HS-27A (cell line): ENCODE measurements around the gene STK26.
"Not testable (repeated sequence)": the region's sequence is repeated elsewhere in the genome, so short reads cannot be mapped to it uniquely, and the experiment has no call there.

ENCODE experiments used
- DNase-seq: peaks from one replicate; pipeline ENCODE4 v3.0.0-alpha.2; 2012; ENCODE audit warnings: low read depth, missing footprints

STK26 gene

GRCh38 chrX:132037479-132037993 lies 14.4 kb downstream of the STK26 start:
- no peak for DNase-seq

- DNase-seq, result no peak
Measured at GRCh38 chrX:132040066-132040465, 17.0 kb downstream of the STK26 start.

- no peak for DNase-seq
Measured at GRCh38 chrX:132041015-132041414, 17.9 kb downstream of the STK26 start.

DNA sequence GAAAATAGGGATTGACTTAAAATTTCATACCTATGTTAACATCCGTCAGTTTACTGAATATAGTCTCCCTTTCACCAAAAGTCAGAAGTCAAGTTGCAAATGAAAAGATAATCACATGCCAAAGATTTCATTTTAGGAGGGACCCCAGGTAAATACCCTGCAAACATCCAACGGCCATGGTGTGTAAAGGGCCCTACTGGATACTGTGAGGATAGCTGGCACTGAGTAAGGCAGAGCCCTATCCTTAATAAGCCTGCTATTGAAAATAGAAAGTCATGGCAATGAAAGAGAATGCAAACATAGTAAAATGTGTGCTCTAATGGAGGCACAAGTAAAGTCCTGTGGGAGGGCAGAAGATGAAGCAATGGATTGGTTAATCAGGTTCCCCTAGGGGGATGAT lies 20.9 kb downstream of the STK26 start:
- DNase-seq, result no peak

DNA sequence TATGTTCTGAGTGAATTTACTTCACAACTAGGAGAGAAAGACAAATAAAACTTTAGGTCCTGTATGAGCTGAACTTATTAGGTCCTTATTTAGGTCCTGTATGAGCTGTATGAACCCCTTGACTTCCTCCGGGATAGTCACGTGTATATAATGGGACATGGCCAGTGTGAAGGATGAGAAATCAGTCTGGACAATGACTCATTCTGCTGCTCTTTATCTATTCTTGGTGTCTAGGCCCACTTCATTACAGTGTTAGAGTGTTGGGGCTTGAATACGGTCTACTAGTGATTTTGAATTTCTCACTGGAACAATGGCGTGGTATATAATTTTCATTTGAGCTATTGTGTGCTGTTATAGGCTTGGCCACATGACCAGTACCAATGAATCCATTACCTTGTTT lies 21.9 kb downstream of the STK26 start:
- no peak for DNase-seq

- DNase-seq, result no peak
Measured at GRCh38 chrX:132045456-132045855, 22.4 kb downstream of the STK26 start.

- no peak for DNase-seq
Measured at GRCh38 chrX:132046533-132046932, 23.4 kb downstream of the STK26 start.

- DNase-seq, result not testable (repeated sequence)
Measured at GRCh38 chrX:132051778-132052177, 28.7 kb downstream of the STK26 start.

DNA sequence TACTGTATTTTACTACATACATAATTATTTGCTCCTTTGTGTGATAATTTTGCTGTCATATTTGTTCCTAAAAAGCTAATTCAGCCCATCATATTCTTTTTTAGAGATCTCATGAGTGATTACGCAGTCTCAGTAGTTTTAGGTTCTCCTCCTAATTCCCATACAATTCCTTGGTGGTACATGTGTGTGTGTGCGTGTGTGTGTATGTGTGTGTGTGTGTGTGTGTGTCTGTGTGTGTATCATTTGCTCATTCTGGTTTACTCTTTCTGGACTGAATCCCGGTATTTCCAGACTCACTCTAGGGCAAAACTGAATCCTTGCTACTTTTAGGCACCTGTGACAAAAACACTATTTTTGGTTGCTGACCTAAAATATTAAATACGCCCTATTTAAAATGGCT lies 34.9 kb downstream of the STK26 start:
- DNase-seq, result no peak

GRCh38 chrX:132058975-132059374 lies 35.9 kb downstream of the STK26 start:
- no peak for DNase-seq

GRCh38 chrX:132059973-132060540 lies 37.0 kb downstream of the STK26 start:
- no peak for DNase-seq

DNA sequence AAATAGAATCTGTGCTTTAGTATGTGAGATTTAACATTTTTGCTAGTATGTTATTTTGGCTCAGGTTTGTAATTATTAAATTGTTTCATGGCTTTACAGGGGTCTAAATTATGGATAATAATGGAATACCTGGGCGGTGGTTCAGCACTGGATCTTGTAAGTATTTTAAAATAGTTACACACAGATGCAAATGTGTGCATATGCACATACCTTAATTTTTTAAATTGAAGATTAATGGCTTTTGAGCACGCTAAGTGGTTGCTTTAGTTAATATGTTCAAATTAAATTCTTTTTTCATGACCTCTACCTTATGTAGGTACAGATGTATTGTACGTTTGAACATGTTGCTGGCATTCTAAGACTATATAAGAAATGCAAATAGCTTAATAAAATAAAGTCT lies 40.2 kb downstream of the STK26 start:
- DNase-seq, result no peak

DNA sequence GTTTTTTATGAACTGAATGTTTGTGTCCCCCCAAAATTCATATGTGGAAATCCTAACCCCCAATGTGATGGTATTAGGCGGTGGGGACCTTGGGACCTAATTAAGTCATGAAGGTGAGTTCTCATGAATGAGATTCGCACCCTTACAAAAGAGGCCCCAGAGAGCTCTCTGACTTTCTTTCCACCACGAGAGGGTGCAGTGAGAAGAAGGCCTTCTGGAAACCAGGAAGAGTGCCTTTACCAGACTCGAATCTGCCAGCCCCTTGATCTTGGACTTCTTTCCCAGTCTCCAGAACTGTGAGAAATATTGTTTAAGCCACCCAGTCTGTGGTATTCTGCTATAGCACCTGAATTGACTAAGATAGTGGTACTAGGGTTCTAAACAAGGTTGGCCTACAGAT lies 40.8 kb downstream of the STK26 start:
- DNase-seq, result no peak

GRCh38 chrX:132068405-132068804 lies 45.3 kb downstream of the STK26 start:
- DNase-seq, result no peak

DNA sequence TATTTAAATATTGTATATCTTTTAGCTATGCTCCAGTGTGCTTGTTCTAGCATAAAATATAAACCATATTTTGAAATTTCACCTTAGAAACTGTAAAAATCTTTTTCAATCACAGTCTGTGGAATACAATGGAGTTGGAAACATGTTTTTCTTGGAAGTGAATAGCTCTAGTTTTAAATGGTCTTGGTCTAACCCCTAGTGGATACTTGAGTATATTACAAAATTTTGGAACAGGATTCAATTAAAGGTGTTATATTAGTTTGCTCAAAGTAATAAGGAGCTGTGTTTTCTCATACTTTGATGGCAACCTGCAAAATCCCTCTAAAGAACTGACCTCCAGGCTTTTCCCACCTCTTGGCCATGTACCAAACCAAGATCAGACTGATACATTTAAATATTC lies 48.2 kb downstream of the STK26 start:
- no peak for DNase-seq

DNA sequence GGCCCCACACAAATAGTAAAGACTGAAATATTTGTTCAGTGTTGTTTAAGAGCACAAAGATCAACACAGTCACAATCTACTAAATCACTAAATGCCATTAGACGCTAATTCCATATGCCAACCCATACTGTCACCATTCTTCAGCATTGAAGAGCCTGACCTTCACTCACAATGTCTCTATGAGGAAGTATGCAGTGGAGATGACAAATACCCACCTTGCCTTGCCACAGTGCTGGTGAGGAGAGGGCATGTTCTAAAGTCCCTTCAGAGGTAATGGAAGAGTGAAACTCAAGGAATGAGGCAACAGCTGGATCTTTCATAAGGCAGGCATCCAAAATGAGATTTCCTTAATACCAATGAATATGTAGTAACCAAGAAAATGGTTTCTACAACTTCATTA lies 54.3 kb downstream of the STK26 start:
- no peak for DNase-seq

DNA sequence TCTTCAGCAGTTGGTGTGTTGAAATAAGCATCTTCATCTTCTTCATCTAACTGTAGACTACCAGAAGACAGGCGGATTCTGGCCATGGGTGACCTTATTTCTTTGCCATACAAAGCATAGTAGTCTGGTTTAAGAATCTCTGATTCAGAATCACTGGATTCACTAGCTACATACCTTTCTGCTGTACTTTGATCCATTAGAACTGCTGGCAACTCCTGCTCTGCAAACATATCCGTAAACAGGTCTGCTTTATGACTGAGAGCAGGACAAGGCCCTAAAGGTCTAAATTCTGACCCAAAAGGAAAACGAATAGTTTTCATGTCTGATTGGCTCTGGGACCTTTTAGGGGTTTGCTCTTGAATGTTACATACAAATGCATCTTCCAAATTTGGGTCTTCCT lies 54.8 kb downstream of the STK26 start:
- no peak for DNase-seq

DNA sequence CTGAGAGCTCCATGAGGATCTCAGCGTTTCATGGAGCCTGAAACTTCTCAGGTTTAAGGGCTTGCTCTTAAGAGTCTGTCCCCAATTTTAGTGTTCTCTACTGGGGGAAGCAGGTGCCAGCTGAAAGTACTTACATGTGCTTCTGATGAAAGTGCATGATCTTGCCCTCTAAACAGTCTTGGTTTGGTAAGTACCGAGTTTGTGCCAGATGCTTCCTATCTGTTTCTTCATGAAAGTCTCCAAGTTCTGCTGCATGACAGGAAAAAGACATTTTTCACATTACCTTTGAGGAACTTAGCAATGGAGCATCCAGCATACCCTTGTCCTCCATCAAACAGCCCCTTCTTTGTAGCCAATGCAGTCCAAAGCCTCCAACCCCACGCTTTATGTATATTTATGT lies 62.7 kb downstream of the STK26 start:
- no peak for DNase-seq

DNA sequence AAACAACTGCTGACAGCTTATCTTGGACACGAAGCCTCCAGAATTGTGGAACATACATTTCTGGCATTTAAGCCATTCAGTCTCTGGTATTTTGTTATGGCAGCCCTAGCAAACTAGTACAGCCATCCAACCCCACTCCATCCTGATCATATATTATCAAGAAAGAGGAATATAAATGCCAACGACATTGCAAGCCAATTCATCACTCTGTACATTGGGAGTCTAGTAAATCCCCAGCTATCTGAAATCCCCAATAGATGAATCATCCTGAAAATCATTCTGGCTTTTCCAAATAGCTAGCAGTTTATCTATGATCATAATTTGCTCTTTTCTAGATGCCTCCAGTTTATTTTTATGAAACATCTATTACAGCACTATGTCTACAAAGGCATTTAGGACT lies 63.6 kb downstream of the STK26 start:
- peak; percentile 48 for DNase-seq

DNA sequence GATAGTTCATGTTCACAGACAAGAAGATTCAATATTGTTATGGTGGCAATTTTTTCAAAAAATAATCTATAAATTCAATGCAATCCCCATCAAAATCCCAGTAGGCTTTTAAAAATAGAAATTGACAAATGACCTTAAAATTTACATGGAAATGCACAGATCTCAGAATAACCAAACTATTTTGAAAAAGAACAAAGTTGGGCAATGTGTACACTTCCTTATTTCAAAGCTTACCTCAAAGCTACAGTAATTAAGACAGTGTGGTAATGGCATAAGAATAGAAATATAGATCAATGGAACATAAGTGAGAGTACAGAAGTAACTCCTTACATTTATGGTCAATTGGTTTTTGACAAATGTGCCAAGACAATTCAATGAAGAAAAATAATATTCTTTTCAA lies 65.8 kb downstream of the STK26 start:
- no peak for DNase-seq

DNA sequence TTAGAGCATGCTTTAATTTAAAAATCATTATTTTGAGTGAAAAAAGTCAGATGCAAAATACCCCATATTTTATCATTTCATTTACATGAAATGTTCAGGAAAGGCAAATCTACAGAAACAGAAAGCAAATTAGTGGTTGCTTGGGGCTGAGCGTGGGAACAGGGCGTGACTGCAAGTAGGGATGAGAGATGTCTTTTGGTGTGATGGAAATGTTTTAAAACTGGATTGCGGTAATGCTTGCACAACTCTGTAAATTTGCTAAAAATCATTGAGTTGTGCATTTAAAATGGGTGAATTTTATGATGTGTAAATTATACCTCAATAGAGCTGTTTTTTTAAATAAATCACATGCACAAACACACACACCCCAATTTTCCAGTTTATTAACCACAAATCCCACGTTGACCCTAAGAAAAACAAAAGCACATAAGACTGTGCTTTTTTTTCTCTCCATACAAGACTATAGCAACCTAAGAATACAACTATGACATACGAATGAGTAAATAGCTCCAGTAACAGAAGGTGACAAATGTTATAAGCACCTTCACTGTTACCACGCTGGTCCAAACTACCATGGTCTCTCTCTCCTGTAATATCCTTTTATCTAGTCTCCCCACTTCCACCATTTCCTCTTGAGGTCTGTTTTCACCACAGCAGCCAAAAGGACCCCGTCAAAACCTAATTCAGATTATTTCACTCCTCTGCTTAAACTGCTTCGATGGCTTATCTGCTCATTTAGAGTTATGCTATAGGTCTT lies 67.5 kb downstream of the STK26 start:
- no peak for DNase-seq

DNA sequence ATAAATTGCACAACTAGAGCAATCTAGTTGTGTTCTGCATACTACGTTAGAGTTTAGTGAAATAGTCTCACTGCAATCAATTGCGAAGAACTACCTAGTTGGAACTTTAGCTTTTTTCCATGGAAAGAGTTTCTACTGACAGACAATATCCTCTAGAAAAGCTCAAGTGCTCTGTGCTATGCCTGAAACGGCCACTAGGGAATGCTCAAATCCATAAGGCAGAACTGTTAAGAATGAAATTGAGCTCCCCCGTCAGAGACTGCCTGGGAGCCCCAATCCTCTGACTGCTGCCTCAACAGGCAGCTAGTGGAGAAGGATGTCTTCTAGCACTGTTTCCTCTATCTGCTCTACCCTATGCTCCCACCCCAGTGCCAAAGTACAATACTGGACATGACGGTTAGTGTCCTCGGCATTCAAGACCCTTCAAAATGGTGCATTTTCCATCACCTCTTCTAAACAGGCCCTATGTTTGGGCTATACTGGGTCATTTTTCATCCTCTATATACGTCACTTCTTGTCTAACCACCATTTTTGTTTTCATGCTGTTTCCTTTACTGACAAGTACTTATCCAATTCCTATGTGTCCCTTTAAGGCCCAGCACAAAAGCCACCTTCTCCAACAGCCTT lies 69.5 kb downstream of the STK26 start:
- no peak for DNase-seq

GRCh38 chrX:132093239-132093860 lies 70.2 kb downstream of the STK26 start:
- no peak for DNase-seq
